Neuronal stem cell (in vitro differentiated cells): ENCODE results near the gene HDAC9.
A peak's percentile ranks its signal among the peaks of the same experiment; 100 is the strongest.

Experiments used
- DNase-seq: peaks from one replicate; pipeline ENCODE4 v3.0.0-alpha.2; 2013; ENCODE audit warnings: low spot score
- H2AFZ ChIP-seq: one replicate; pipeline ENCODE4 v1.6.1; 2013; ENCODE audit warnings: mild to moderate bottlenecking, low read length, inconsistent platforms
- H2AK5ac ChIP-seq: 2 replicates; pipeline ENCODE4 v1.6.1; 2013; ENCODE audit warnings: low read depth, mild to moderate bottlenecking, inconsistent platforms, low read length, moderate library complexity, mixed read lengths
- H2BK120ac ChIP-seq: 2 replicates; pipeline ENCODE4 v1.6.1; 2013; ENCODE audit warnings: low read depth, mild to moderate bottlenecking, inconsistent platforms, low read length, moderate library complexity, mixed read lengths
- H2BK12ac ChIP-seq: one replicate; pipeline ENCODE4 v1.6.1; 2013; ENCODE audit warnings: low read length, inconsistent platforms
- H2BK15ac ChIP-seq: 2 replicates; pipeline ENCODE4 v1.6.1; 2013; ENCODE audit warnings: mild to moderate bottlenecking, low read length, inconsistent platforms, mixed read lengths
- H2BK5ac ChIP-seq: one replicate; pipeline ENCODE4 v1.6.1; 2013; ENCODE audit warnings: inconsistent platforms, mild to moderate bottlenecking, low read length, moderate library complexity
- H3K14ac ChIP-seq: one replicate; pipeline ENCODE4 v1.6.1; 2013; ENCODE audit warnings: low read length, inconsistent platforms
- H3K18ac ChIP-seq: 2 replicates; pipeline ENCODE4 v1.6.1; 2013; ENCODE audit warnings: low read length, inconsistent platforms
- H3K23ac ChIP-seq: 2 replicates; pipeline ENCODE4 v1.6.1; 2013; ENCODE audit warnings: low read depth, mild to moderate bottlenecking, mixed read lengths, low read length, inconsistent platforms; ENCODE audit not compliant: poor library complexity
- H3K27ac ChIP-seq: replicated peaks from 3 replicates; pipeline ENCODE4 v1.5.1; 2013; ENCODE audit warnings: low read length, inconsistent platforms
- H3K27me3 ChIP-seq, 3 experiments: 2 replicates each; pipeline ENCODE4 v1.6.1; 2013; ENCODE audit warnings: low read length in 3 of 3, mild to moderate bottlenecking in 2 of 3, inconsistent platforms in 1 of 3, low read depth in 1 of 3, mixed read lengths in 1 of 3, moderate library complexity in 1 of 3; ENCODE audit not compliant: control insufficient read depth in 3 of 3, insufficient read depth in 3 of 3
- H3K36me3 ChIP-seq, 2 donors: replicated peaks in 1 of 2; 2 replicates each; pipeline ENCODE4 v1.6.1; 2013; ENCODE audit warnings: low read length in 2 of 2; ENCODE audit not compliant: control insufficient read depth in 2 of 2, insufficient read depth in 2 of 2
- H3K4ac ChIP-seq: 2 replicates; pipeline ENCODE4 v1.6.1; 2013; ENCODE audit warnings: inconsistent platforms, mild to moderate bottlenecking, low read length, moderate library complexity
- H3K4me1 ChIP-seq, 2 donors: 1 replicate in 1 of 2; 2 replicates in 1 of 2; pipeline ENCODE4 v1.6.1; 2013; ENCODE audit warnings: low read length in 2 of 2, low read depth in 1 of 2; ENCODE audit not compliant: control insufficient read depth in 2 of 2, insufficient read depth in 1 of 2
- H3K4me2 ChIP-seq: one replicate; pipeline ENCODE4 v1.6.1; 2013; ENCODE audit warnings: mild to moderate bottlenecking, low read length, inconsistent platforms; ENCODE audit not compliant: insufficient read depth, poor library complexity, severe bottlenecking
- H3K4me3 ChIP-seq, 2 donors: 2 replicates each; pipeline ENCODE4 v1.5.1; 2013; ENCODE audit warnings: low read length in 2 of 2, mild to moderate bottlenecking in 2 of 2, inconsistent platforms in 1 of 2, moderate library complexity in 1 of 2
- H3K79me1 ChIP-seq: one replicate; pipeline ENCODE4 v1.6.1; 2013; ENCODE audit warnings: low read depth, mild to moderate bottlenecking, inconsistent platforms, low read length, moderate library complexity
- H3K9ac ChIP-seq: one replicate; pipeline ENCODE4 v1.6.1; 2013; ENCODE audit warnings: mild to moderate bottlenecking, low read depth, low read length, inconsistent platforms; ENCODE audit not compliant: poor library complexity
- H3K9me3 ChIP-seq, 2 donors: replicated peaks in 1 of 2; 2 replicates each; pipeline versions ENCODE3 to v1.6.1; 2013; ENCODE audit warnings: low read length in 2 of 2, mild to moderate bottlenecking in 2 of 2, inconsistent platforms in 1 of 2, low read depth in 1 of 2, mixed read lengths in 1 of 2, moderate library complexity in 1 of 2; ENCODE audit not compliant: control insufficient read depth in 2 of 2, insufficient read depth in 1 of 2
- H4K8ac ChIP-seq: one replicate; pipeline ENCODE4 v1.6.1; 2013; ENCODE audit warnings: low read depth, mild to moderate bottlenecking, inconsistent platforms, low read length, moderate library complexity
- H4K91ac ChIP-seq: one replicate; pipeline ENCODE4 v1.6.1; 2013; ENCODE audit warnings: low read length, low read depth, mild to moderate bottlenecking, inconsistent platforms; ENCODE audit not compliant: poor library complexity
- WGBS, 2 donors: extraction: QIAGEN DNeasy Blood & Tissue Kit; methylation state at CpG; one replicate each; pipeline ENCODE4 v1.1.7; 2013; ENCODE audit warnings: missing lambda C conversion rate in 2 of 2, mixed read lengths in 1 of 2; ENCODE audit not compliant: insufficient read length in 2 of 2, insufficient replicate concordance in 1 of 2; ENCODE audit errors: extremely low coverage in 2 of 2; 5-methylcytosine and 5-hydroxymethylcytosine counted together

Gene HDAC9

GRCh38 chr7:18503126-18503866 is 7.7 kb downstream of the HDAC9 start:
- Histone ChIP-seq H2AFZ (no peak overlapping the region), H3K9ac (no peak overlapping the region), H3K4me2 (no peak overlapping the region), H3K36me3 (no peaks in the 10 kb centered on the region), H3K4me3 (no peak overlapping the region), H3K14ac (no peak overlapping the region), H3K79me1 (no peaks in the 10 kb centered on the region), H3K27me3 (no peaks in the 10 kb centered on the region), H2BK120ac (no peak overlapping the region), H4K91ac (no peak overlapping the region), H3K4me1 (peaks cover 0 to 4% of the 10 kb centered on the region in 2 donors), H2BK12ac (no peak overlapping the region), H3K9me3 (no peaks in the 10 kb centered on the region), H3K18ac (no peak overlapping the region), H3K27ac (no peak overlapping the region), H3K23ac (no peak overlapping the region), H3K4ac (no peak overlapping the region), H2BK5ac (no peak overlapping the region), H4K8ac (no peak overlapping the region), H2BK15ac (no peak overlapping the region), H2AK5ac (no peak overlapping the region)
- WGBS, 2 donors: no CpG with 5 or more reads among the region's 4 CpGs
- no peak for DNase-seq

- Histone ChIP-seq H3K4ac (no peak overlapping the region), H4K8ac (no peak overlapping the region), H2BK12ac (no peak overlapping the region), H3K18ac (no peak overlapping the region), H3K9me3 (no peaks in the 10 kb centered on the region), H3K23ac (no peak overlapping the region), H3K79me1 (no peaks in the 10 kb centered on the region), H3K4me1 (peaks cover 3% of the 10 kb centered on the region in 2 donors), H3K9ac (no peak overlapping the region), H3K27me3 (no peaks in the 10 kb centered on the region), H2BK5ac (no peak overlapping the region), H3K27ac (no peak overlapping the region), H3K36me3 (no peaks in the 10 kb centered on the region), H3K4me3 (no peak overlapping the region), H3K14ac (no peak overlapping the region), H2AK5ac (no peak overlapping the region), H2AFZ (no peak overlapping the region), H3K4me2 (no peak overlapping the region), H2BK120ac (no peak overlapping the region), H2BK15ac (no peak overlapping the region), H4K91ac (no peak overlapping the region)
- WGBS, 2 donors: no CpG with 5 or more reads among the region's 3 CpGs
- DNase-seq: no peak
Observed at GRCh38 chr7:18504965-18505364, 9.4 kb downstream of the HDAC9 start.

DNA sequence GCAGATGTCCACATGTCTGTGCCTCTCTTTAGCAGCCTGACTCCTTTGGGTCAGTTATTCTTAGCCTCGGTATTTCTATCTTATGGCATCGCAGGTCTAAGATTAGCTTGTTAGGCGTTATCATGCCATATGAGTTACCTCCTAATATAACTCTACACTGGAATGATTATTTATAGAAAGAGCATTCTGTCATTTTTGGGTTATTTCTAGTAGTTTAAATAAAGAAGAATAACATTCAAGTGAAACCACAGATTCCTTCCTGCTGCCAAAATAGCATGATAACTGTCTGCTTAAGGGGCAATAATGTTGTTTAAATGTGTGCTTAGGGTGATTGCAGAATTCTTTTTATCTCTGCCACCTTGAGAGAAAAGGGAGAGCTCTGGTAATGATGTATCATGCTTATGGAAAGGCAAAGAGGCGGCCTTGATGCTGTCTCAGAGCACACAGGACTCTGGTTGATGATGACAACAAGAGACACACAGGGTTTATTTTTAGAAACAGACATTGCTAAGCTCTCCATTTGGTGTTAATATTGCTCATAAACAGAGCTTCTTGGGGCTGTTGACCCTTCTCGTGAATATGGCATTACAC is 10.4 kb downstream of the HDAC9 start:
- no peak overlapping the region for H3K4ac ChIP-seq
- no CpG with 5 or more reads among the region's 5 CpGs for WGBS, 2 donors
- no peak overlapping the region for H3K14ac ChIP-seq
- no peak overlapping the region for H2BK5ac ChIP-seq
- no peak overlapping the region for H4K8ac ChIP-seq
- H3K27ac ChIP-seq: no peak overlapping the region
- no peak for DNase-seq
- no peak overlapping the region for H2AK5ac ChIP-seq
- no peak overlapping the region for H2AFZ ChIP-seq
- H3K4me2 ChIP-seq: no peak overlapping the region
- H2BK12ac ChIP-seq: no peak overlapping the region
- H3K23ac ChIP-seq: no peak overlapping the region
- H2BK15ac ChIP-seq: no peak overlapping the region
- no peak overlapping the region for H2BK120ac ChIP-seq
- H3K9me3 ChIP-seq: no peaks in the 10 kb centered on the region
- H3K4me1 ChIP-seq: peaks cover 3% of the 10 kb centered on the region in 2 donors
- H4K91ac ChIP-seq: no peak overlapping the region
- no peak overlapping the region for H3K18ac ChIP-seq
- no peaks in the 10 kb centered on the region for H3K36me3 ChIP-seq
- H3K79me1 ChIP-seq: no peaks in the 10 kb centered on the region
- no peaks in the 10 kb centered on the region for H3K27me3 ChIP-seq
- no peak overlapping the region for H3K4me3 ChIP-seq
- no peak overlapping the region for H3K9ac ChIP-seq

DNA sequence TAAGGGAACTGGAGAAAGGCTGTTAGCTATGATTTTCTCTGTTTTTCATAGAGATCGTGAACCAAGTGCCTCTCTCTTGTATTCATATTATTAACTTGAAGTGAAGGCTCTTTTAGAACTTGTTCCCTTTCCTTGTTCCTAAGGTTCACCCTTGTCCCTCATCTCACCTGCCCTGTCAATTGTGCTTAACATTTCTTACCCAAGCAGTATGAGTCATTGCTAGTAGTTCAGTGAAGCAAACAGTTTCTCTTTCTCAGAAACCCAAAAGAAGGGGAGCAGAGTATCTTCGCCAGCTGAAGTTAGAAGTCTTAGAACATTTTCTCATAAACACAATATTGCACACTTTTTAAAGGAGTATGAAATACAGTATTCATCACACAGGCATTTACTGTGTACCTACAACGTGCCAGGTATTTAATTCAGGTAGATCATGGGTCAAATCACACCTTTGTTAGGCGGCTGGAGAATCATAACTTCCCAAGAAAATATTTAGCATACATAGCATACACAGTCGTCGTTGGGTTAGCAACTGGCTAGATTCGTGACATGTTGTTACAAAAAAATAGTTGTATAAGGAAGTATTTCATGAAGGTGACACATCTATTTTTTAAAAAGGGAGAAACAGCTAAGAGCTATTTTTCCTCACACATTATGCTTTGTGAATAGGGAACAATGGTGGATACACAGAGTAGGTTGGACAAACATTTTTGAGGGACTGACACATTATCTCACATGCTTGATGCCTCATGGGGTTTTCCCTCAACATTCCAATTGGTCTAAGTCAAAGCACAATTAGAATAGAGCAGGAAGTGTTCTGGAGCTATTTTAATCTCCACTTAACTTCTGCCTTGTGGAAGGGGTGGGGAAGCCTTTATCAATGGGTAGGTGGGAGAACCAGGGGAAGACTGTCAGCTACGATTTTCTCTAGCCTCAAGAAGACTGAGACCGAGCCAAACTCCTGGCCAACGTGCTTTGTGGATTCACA is 13.2 kb downstream of the HDAC9 start:
- H2AFZ ChIP-seq: peak overlapping the region; percentile 2
- H3K27me3 ChIP-seq: no peaks in the 10 kb centered on the region

More for the DNA sequence above, 13.2 kb downstream of the HDAC9 start:
- no peak overlapping the region for H3K4me3 ChIP-seq
- H3K4me2 ChIP-seq: no peak overlapping the region
- no peak for DNase-seq
- no peaks in the 10 kb centered on the region for H3K9me3 ChIP-seq
- H3K14ac ChIP-seq: no peak overlapping the region
- H4K8ac ChIP-seq: no peak overlapping the region
- H2AK5ac ChIP-seq: no peak overlapping the region
- H3K4me1 ChIP-seq: peaks cover 2 to 3% of the 10 kb centered on the region in 2 donors
- no peaks in the 10 kb centered on the region for H3K36me3 ChIP-seq
- H2BK120ac ChIP-seq: no peak overlapping the region
- WGBS, 2 donors: no CpG with 5 or more reads among the region's 10 CpGs
- H2BK15ac ChIP-seq: no peak overlapping the region
- no peak overlapping the region for H3K18ac ChIP-seq
- no peak overlapping the region for H2BK12ac ChIP-seq
- H3K4ac ChIP-seq: no peak overlapping the region
- H3K23ac ChIP-seq: no peak overlapping the region
- H4K91ac ChIP-seq: no peak overlapping the region
- H3K79me1 ChIP-seq: no peaks in the 10 kb centered on the region
- no peak overlapping the region for H3K27ac ChIP-seq
- H2BK5ac ChIP-seq: no peak overlapping the region
- H3K9ac ChIP-seq: no peak overlapping the region
